NAMALWA (cell line): ENCODE results near the gene TAGLN.
"Not testable (repeated sequence)": the region's sequence is repeated elsewhere in the genome, so short reads cannot be mapped to it uniquely, and the experiment has no call there.

ENCODE experiments used
- DNase-seq: peaks from one replicate; pipeline ENCODE4 v3.0.0-alpha.2; 2015; ENCODE audit warnings: low spot score

Gene TAGLN

GRCh38 chr11:117180661-117181585 lies 18.2 kb upstream of the TAGLN start:
- DNase-seq: peak; percentile 89

- DNase-seq: no peak
These were observed 17.3 kb upstream of the TAGLN start for GRCh38 chr11:117181586-117182550.

GRCh38 chr11:117182551-117182935 lies 16.6 kb upstream of the TAGLN start:
- no peak for DNase-seq

GRCh38 chr11:117183178-117183577 lies 16.0 kb upstream of the TAGLN start:
- DNase-seq: not testable (repeated sequence)

- no peak for DNase-seq
These were observed 15.3 kb upstream of the TAGLN start for GRCh38 chr11:117183724-117184349.

GRCh38 chr11:117185736-117186430 lies 13.3 kb upstream of the TAGLN start:
- no peak for DNase-seq

GRCh38 chr11:117186431-117186761 lies 12.8 kb upstream of the TAGLN start:
- no peak for DNase-seq

- DNase-seq: no peak
These were observed 12.2 kb upstream of the TAGLN start for GRCh38 chr11:117187007-117187406.

- no peak for DNase-seq
These were observed 11.8 kb upstream of the TAGLN start for GRCh38 chr11:117187428-117187798.

- DNase-seq: no peak
These were observed 11.2 kb upstream of the TAGLN start for GRCh38 chr11:117187799-117188481.

GRCh38 chr11:117188620-117189081 lies 10.5 kb upstream of the TAGLN start:
- no peak for DNase-seq

GRCh38 chr11:117189191-117189940 lies 9.8 kb upstream of the TAGLN start:
- DNase-seq: peak; percentile 88

GRCh38 chr11:117189941-117190544 lies 9.1 kb upstream of the TAGLN start:
- no peak for DNase-seq

- DNase-seq: no peak
These were observed 7.3 kb upstream of the TAGLN start for GRCh38 chr11:117191680-117192400.

- no peak for DNase-seq
These were observed 6.7 kb upstream of the TAGLN start for GRCh38 chr11:117192401-117192875.

GRCh38 chr11:117193130-117194020 lies 5.8 kb upstream of the TAGLN start:
- no peak for DNase-seq

- DNase-seq: no peak
These were observed 4.9 kb upstream of the TAGLN start for GRCh38 chr11:117194267-117194666.

- DNase-seq: no peak
These were observed 3.9 kb upstream of the TAGLN start for GRCh38 chr11:117195258-117195657.
